GM12865 (cell line): Measurements from ENCODE around the gene THBS1.

Experiments used
- DNase-seq: peaks from one replicate; pipeline ENCODE4 v3.0.0; 2010; ENCODE audit warnings: low read depth
- H3K4me3 ChIP-seq: 2 replicates; pipeline ENCODE4 v1.5.1; 2011; ENCODE audit warnings: mild to moderate bottlenecking, low read depth, low read length, control low read depth
- CTCF ChIP-seq: IDR thresholded peaks from 2 replicates; pipeline ENCODE4 v1.5.1; 2011; ENCODE audit warnings: low read length, control low read depth, low read depth, inconsistent platforms; ENCODE audit not compliant: insufficient read depth; ENCODE audit errors: missing control alignments

THBS1 gene

DNA sequence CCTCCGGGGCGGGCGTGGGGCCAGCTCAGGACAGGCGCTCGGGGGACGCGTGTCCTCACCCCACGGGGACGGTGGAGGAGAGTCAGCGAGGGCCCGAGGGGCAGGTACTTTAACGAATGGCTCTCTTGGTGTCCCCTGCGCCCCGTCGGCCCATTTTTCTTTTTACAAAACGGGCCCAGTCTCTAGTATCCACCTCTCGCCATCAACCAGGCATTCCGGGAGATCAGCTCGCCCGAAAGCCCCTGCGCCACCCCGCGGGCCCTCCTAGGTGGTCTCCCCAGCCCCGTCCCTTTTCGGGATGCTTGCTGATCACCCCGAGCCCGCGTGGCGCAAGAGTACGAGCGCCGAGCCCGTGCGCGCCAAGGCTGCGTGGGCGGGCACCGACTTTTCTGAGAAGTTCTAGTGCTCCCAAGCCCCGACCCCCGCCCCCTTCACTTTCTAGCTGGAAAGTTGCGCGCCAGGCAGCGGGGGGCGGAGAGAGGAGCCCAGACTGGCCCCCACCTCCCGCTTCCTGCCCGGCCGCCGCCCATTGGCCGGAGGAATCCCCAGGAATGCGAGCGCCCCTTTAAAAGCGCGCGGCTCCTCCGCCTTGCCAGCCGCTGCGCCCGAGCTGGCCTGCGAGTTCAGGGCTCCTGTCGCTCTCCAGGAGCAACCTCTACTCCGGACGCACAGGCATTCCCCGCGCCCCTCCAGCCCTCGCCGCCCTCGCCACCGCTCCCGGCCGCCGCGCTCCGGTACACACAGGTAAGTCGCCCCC, at the start of gene THBS1:
Gene THBS1 (plus strand): TSS at position 595 of the 757 bp plus-strand sequence. CDS start 779 bp downstream, outside the sequence.
- TF ChIP-seq CTCF = no peak
- DNase-seq = peak; percentile 40
- peak within 1 kb of the TSS; percentile 64 for H3K4me3 ChIP-seq

- H3K4me3 ChIP-seq = no peak overlapping the region
- DNase-seq = no peak
- no peak for TF ChIP-seq CTCF
Measured at GRCh38 chr15:39534996-39535395, 45.9 kb upstream of the THBS1 start.

- no peak for TF ChIP-seq CTCF
- no peak for DNase-seq
- H3K4me3 ChIP-seq = no peak overlapping the region
Measured at GRCh38 chr15:39535466-39535865, 45.4 kb upstream of the THBS1 start.

- no peak for DNase-seq
- H3K4me3 ChIP-seq = no peak overlapping the region
- TF ChIP-seq CTCF = no peak
Measured at GRCh38 chr15:39538936-39539335, 41.9 kb upstream of the THBS1 start.

GRCh38 chr15:39539466-39539865, 41.4 kb upstream of the THBS1 start:
- H3K4me3 ChIP-seq = no peak overlapping the region
- no peak for DNase-seq
- TF ChIP-seq CTCF = no peak

- DNase-seq = no peak
- TF ChIP-seq CTCF = no peak
- H3K4me3 ChIP-seq = no peak overlapping the region
Measured at GRCh38 chr15:39539973-39540558, 40.8 kb upstream of the THBS1 start.
